Esophagus muscularis mucosa (tissue), 3 donors: ENCODE data around the gene RPS25.

ENCODE experiments used
- POLR2A ChIP-seq: fragments of 450-650 bp; IDR thresholded peaks from one replicate; pipeline ENCODE4 v1.6.1; 2017; ENCODE audit warnings: antibody characterized with exemption, moderate library complexity, mild to moderate bottlenecking, low read depth
- TF ChIP-seq, protein P1 (sequence below), 3 experiments: fragments of 200-600 bp in 2 of 3; fragments of 450-650 bp in 1 of 3; sonication (generic) in 2 of 3; IDR thresholded peaks; one replicate each; pipeline ENCODE4 v1.5.1; 2017 to 2019; ENCODE audit warnings: antibody characterized with exemption in 3 of 3, mild to moderate bottlenecking in 2 of 3, moderate library complexity in 1 of 3

DNA sequence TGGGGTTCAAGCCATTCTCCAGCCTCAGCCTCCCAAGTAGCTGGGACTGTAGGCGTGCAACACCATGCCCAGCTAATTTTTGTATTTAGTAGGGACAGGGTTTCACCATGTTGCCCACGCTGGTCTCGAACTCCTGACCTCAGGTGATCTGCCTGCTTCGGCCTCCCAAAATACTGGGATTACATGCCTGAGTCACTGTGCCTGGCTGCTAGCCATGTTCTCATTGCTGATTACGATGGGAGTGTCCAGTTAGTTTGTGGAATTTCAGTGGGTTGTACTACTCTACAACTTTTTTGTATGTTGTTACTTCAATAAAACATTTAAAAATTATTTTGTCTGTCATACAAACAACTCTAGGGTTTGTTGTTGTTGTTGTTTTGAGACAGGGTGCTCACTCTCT is 44.6 kb upstream of the RPS25 start:
- TF ChIP-seq POLR2A, result no peak
- TF ChIP-seq, protein P1, sequence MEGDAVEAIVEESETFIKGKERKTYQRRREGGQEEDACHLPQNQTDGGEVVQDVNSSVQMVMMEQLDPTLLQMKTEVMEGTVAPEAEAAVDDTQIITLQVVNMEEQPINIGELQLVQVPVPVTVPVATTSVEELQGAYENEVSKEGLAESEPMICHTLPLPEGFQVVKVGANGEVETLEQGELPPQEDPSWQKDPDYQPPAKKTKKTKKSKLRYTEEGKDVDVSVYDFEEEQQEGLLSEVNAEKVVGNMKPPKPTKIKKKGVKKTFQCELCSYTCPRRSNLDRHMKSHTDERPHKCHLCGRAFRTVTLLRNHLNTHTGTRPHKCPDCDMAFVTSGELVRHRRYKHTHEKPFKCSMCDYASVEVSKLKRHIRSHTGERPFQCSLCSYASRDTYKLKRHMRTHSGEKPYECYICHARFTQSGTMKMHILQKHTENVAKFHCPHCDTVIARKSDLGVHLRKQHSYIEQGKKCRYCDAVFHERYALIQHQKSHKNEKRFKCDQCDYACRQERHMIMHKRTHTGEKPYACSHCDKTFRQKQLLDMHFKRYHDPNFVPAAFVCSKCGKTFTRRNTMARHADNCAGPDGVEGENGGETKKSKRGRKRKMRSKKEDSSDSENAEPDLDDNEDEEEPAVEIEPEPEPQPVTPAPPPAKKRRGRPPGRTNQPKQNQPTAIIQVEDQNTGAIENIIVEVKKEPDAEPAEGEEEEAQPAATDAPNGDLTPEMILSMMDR (IDR thresholded peaks at IDR 0.05), result no peak
